Thyroid gland (tissue), 4 donors: Measurements from ENCODE around the gene NFIA. TPM values are rescaled to one million over a fixed set of nuclear protein-coding genes. Genes with fewer than 3 reads are reported as not detected.

Source experiments
- DNase-seq, 2 donors: peaks; one replicate each; pipeline ENCODE4 v3.0.0-alpha.2; 2019
- H3K27ac ChIP-seq, 3 donors: fragments of 200-600 bp; sonication (generic); 1 replicate in 2 of 3; 2 replicates in 1 of 3; pipeline ENCODE4 v1.5.1; 2016 to 2019; ENCODE audit warnings: mild to moderate bottlenecking in 1 of 3, moderate library complexity in 1 of 3
- H3K27me3 ChIP-seq: fragments of 200-600 bp; sonication (generic); one replicate; pipeline ENCODE4 v1.5.1; 2019
- H3K36me3 ChIP-seq, 2 donors: fragments of 200-600 bp; sonication (generic); one replicate each; pipeline ENCODE4 v1.5.1; 2016 to 2019
- H3K4me1 ChIP-seq, 2 donors: fragments of 200-600 bp; sonication (generic); one replicate each; pipeline ENCODE4 v1.5.1; 2017 to 2019
- H3K4me3 ChIP-seq, 3 donors: fragments of 200-600 bp; sonication (generic); replicated peaks in 1 of 3; 1 replicate in 2 of 3; 2 replicates in 1 of 3; pipeline ENCODE4 v1.5.1; 2016; ENCODE audit warnings: mild to moderate bottlenecking in 1 of 3
- H3K9me3 ChIP-seq: fragments of 200-600 bp; sonication (generic); one replicate; pipeline ENCODE4 v1.5.1; 2017
- POLR2A ChIP-seq, 2 donors: fragments of 450-650 bp; IDR thresholded peaks; one replicate each; pipeline ENCODE4 v1.6.1; 2017; ENCODE audit warnings: antibody characterized with exemption in 2 of 2, mild to moderate bottlenecking in 2 of 2, moderate library complexity in 1 of 2
- WGBS, 2 donors: methylation state at CpG; one replicate each; pipeline ENCODE4 v1.1.5; 2017; 5-methylcytosine and 5-hydroxymethylcytosine counted together
- intact Hi-C: fragments of 100-400 bp; cut with DNase I; formaldehyde crosslinking; loops from one replicate; pipeline ENCODE4 v1.15.1; 2023
- total RNA-seq, 4 donors: library from RNA; depleted of rRNA; stranded (reverse); fragments of >200 nt; gene quantifications; one replicate each; pipeline ENCODE4 v1.2.3, GENCODE V29; 2016
- TF ChIP-seq, protein P1 (sequence below), 6 experiments: fragments of 200-600 bp in 3 of 6; fragments of 450-650 bp in 3 of 6; sonication (generic) in 3 of 6; IDR thresholded peaks; one replicate each; pipeline ENCODE4 v1.5.1; 2016 to 2019; ENCODE audit warnings: antibody characterized with exemption in 6 of 6, mild to moderate bottlenecking in 2 of 6, inconsistent platforms in 1 of 6, moderate library complexity in 1 of 6

Gene NFIA
- total RNA-seq, 4 donors from 2014 or later: 105 to 149 (median 118) TPM

- no peaks in the 10 kb centered on the region for H3K27me3 ChIP-seq
- H3K9me3 ChIP-seq: no peaks in the 10 kb centered on the region
- H3K27ac ChIP-seq: no peak overlapping the region
- no peak for DNase-seq
- intact Hi-C loops: no loop called here
- TF ChIP-seq POLR2A (IDR thresholded peaks at IDR 0.05): no peak
- TF ChIP-seq, protein P1, sequence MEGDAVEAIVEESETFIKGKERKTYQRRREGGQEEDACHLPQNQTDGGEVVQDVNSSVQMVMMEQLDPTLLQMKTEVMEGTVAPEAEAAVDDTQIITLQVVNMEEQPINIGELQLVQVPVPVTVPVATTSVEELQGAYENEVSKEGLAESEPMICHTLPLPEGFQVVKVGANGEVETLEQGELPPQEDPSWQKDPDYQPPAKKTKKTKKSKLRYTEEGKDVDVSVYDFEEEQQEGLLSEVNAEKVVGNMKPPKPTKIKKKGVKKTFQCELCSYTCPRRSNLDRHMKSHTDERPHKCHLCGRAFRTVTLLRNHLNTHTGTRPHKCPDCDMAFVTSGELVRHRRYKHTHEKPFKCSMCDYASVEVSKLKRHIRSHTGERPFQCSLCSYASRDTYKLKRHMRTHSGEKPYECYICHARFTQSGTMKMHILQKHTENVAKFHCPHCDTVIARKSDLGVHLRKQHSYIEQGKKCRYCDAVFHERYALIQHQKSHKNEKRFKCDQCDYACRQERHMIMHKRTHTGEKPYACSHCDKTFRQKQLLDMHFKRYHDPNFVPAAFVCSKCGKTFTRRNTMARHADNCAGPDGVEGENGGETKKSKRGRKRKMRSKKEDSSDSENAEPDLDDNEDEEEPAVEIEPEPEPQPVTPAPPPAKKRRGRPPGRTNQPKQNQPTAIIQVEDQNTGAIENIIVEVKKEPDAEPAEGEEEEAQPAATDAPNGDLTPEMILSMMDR (IDR thresholded peaks at IDR 0.05): no peak
- no peak overlapping the region for H3K4me3 ChIP-seq
- WGBS, 2 donors: 91 to 92% methylated on average over 4 of the region's 4 CpGs
- H3K36me3 ChIP-seq: no peaks in the 10 kb centered on the region
- H3K4me1 ChIP-seq: no peaks in the 10 kb centered on the region
Observed at GRCh38 chr1:61506944-61507500, 424.7 kb downstream of the NFIA start.
